OCI-LY1 (cell line): Measurements from ENCODE around the gene FRMPD3.

Source experiments
- CTCF ChIP-seq: fragments of 200-600 bp; sonication (generic), shearing (Covaris generic); IDR thresholded peaks from 2 replicates; pipeline ENCODE4 v1.5.1; 2017; ENCODE audit warnings: mild to moderate bottlenecking, antibody characterized with exemption, low read length, moderate library complexity, mixed read lengths
- EZH2 ChIP-seq: fragments of 200-600 bp; sonication (generic), shearing (Covaris generic); IDR thresholded peaks from 2 replicates; pipeline ENCODE4 v1.8.0; 2017; ENCODE audit warnings: borderline replicate concordance, mixed run types, mild to moderate bottlenecking, antibody characterized with exemption, low read length, moderate library complexity, mixed read lengths

GRCh38 chrX:107465932-107466620 is 16.6 kb downstream of the FRMPD3 start:
- TF ChIP-seq CTCF (no peak), EZH2 (no peak)
